SK-N-SH (cell line): Measurements from ENCODE around the gene STK39. TPM values are rescaled to one million over a fixed set of nuclear protein-coding genes. Genes with fewer than 3 reads are reported as not detected.

ENCODE experiments used
- CTCF ChIA-PET: fragments of 300-600, 350-600 bp; formaldehyde crosslinking; extraction: SDS; loops from one replicate; lab custom pipeline; 2021; lab: Yijun Ruan, JAX
- POLR2A ChIA-PET: fragments of 350-600 bp; sonication (Branson Sonifier 250); formaldehyde crosslinking; extraction: SDS; loops from one replicate; lab custom pipeline; 2020; ENCODE audit warnings: antibody characterized with exemption, inconsistent platforms; lab: Yijun Ruan, JAX
- DNase-seq: peaks from one replicate; pipeline ENCODE4 v3.0.0; 2012
- H2AFZ ChIP-seq: fragments of 200-600 bp; sonication (generic); 2 replicates; pipeline ENCODE4 v1.8.1; 2016; ENCODE audit warnings: antibody characterized with exemption, mild to moderate bottlenecking, low read depth
- H3F3A ChIP-seq: fragments of 200-600 bp; sonication (generic); replicated peaks from 2 replicates; pipeline ENCODE3; 2016; ENCODE audit warnings: antibody characterized with exemption, mild to moderate bottlenecking; ENCODE audit not compliant: insufficient read depth
- H3K27ac ChIP-seq, 2 experiments: fragments of 200-500 bp in 1 of 2; fragments of 200-600 bp in 1 of 2; sonication (Bioruptor generic) in 1 of 2; sonication (generic), shearing (Covaris generic) in 1 of 2; 2 replicates each; pipeline versions ENCODE4 v1.5.1 to v1.6.1; 2014 to 2016; ENCODE audit warnings: low read depth in 2 of 2, inconsistent platforms in 1 of 2, low read length in 1 of 2, mild to moderate bottlenecking in 1 of 2, mixed read lengths in 1 of 2
- H3K27me3 ChIP-seq: fragments of 200-600 bp; sonication (generic), shearing (Covaris generic); 2 replicates; pipeline ENCODE4 v1.6.1; 2016; ENCODE audit warnings: mixed run types; ENCODE audit not compliant: insufficient read depth
- H3K36me3 ChIP-seq, 2 experiments: fragments of 200-500 bp in 1 of 2; fragments of 200-600 bp in 1 of 2; sonication (Bioruptor generic) in 1 of 2; sonication (generic) in 1 of 2; replicated peaks in 1 of 2; 2 replicates each; pipeline versions ENCODE3 to v1.5.1; 2014 to 2016; ENCODE audit warnings: low read length in 1 of 2, mild to moderate bottlenecking in 1 of 2; ENCODE audit not compliant: insufficient read depth in 2 of 2, control insufficient read depth in 1 of 2
- H3K4me1 ChIP-seq, 2 experiments: fragments of 200-500 bp in 1 of 2; fragments of 200-600 bp in 1 of 2; sonication (Bioruptor generic) in 1 of 2; sonication (generic), shearing (Covaris generic) in 1 of 2; 2 replicates each; pipeline versions ENCODE4 v1.5.1 to v1.6.1; 2014 to 2016; ENCODE audit warnings: low read depth in 1 of 2, low read length in 1 of 2, mixed run types in 1 of 2; ENCODE audit not compliant: insufficient read depth in 2 of 2, control insufficient read depth in 1 of 2
- H3K4me2 ChIP-seq: fragments of 200-600 bp; sonication (generic), shearing (Covaris generic); 2 replicates; pipeline ENCODE4 v1.6.1; 2017; ENCODE audit warnings: mixed run types
- H3K4me3 ChIP-seq, 2 experiments: fragments of 200-500 bp in 1 of 2; fragments of 200-600 bp in 1 of 2; sonication (Bioruptor generic) in 1 of 2; sonication (generic), shearing (Covaris generic) in 1 of 2; 2 replicates each; pipeline versions ENCODE4 v1.5.1 to v1.8.1; 2014 to 2016; ENCODE audit warnings: low read depth in 2 of 2, inconsistent platforms in 1 of 2, low read length in 1 of 2, mild to moderate bottlenecking in 1 of 2, mixed read lengths in 1 of 2, moderate library complexity in 1 of 2
- H3K79me2 ChIP-seq: fragments of 200-600 bp; sonication (generic); 2 replicates; pipeline ENCODE4 v1.8.1; 2017; ENCODE audit warnings: mild to moderate bottlenecking; ENCODE audit not compliant: insufficient read depth
- H3K9ac ChIP-seq: fragments of 200-600 bp; sonication (generic); 2 replicates; pipeline ENCODE4 v1.6.1; 2017; ENCODE audit warnings: mixed run types
- H3K9me2 ChIP-seq: fragments of 200-600 bp; sonication (generic); 2 replicates; pipeline ENCODE4 v1.6.1; 2017; ENCODE audit warnings: mixed run types
- H3K9me3 ChIP-seq: fragments of 200-600 bp; sonication (generic); 2 replicates; pipeline ENCODE4 v1.6.1; 2017; ENCODE audit warnings: mixed run types, mild to moderate bottlenecking, moderate library complexity
- H4K20me1 ChIP-seq: fragments of 200-600 bp; sonication (generic); 2 replicates; pipeline ENCODE4 v1.6.1; 2017; ENCODE audit warnings: mild to moderate bottlenecking, mixed run types; ENCODE audit not compliant: insufficient read depth
- CHD2 ChIP-seq: fragments of 150-350 bp; IDR thresholded peaks from 2 replicates; pipeline ENCODE4 v1.6.1; 2018; ENCODE audit warnings: low read length; ENCODE audit not compliant: partially characterized antibody
- EP300 ChIP-seq, 2 experiments: IDR thresholded peaks; 2 replicates each; pipeline versions ENCODE4 v1.4.0 to v1.6.1; 2012; ENCODE audit warnings: borderline replicate concordance in 1 of 2, low read depth in 1 of 2, low read length in 1 of 2
- FOXJ3 ChIP-seq: sonication (generic); formaldehyde crosslinking; IDR thresholded peaks from 2 replicates; pipeline ENCODE4 v1.5.1; 2020; ENCODE audit warnings: mild to moderate bottlenecking, missing genetic modification reagents
- FOXM1 ChIP-seq: IDR thresholded peaks from 2 replicates; pipeline ENCODE4 v1.4.0; 2012; ENCODE audit warnings: low read depth, mild to moderate bottlenecking
- GABPA ChIP-seq: IDR thresholded peaks from 2 replicates; pipeline ENCODE4 v1.4.0; 2012; ENCODE audit warnings: low read depth, mild to moderate bottlenecking
- GATA2 ChIP-seq: sonication (generic); formaldehyde crosslinking; IDR thresholded peaks from 2 replicates; pipeline ENCODE4 v1.5.0; 2020; ENCODE audit warnings: mild to moderate bottlenecking, missing genetic modification reagents
- JUND ChIP-seq: IDR thresholded peaks from 2 replicates; pipeline ENCODE4 v1.4.0; 2012
- NRF1 ChIP-seq: IDR thresholded peaks from 2 replicates; pipeline ENCODE4 v1.6.1; 2012; ENCODE audit warnings: low read depth, mild to moderate bottlenecking, low read length
- RAD21 ChIP-seq: IDR thresholded peaks from 2 replicates; pipeline ENCODE4 v1.6.1; 2012; ENCODE audit warnings: mild to moderate bottlenecking, low read length
- REST ChIP-seq: IDR thresholded peaks from 2 replicates; pipeline ENCODE4 v1.6.1; 2012; ENCODE audit warnings: mild to moderate bottlenecking, low read depth, low read length, moderate library complexity
- RXRA ChIP-seq: IDR thresholded peaks from 2 replicates; pipeline ENCODE4 v1.4.0; 2012; ENCODE audit warnings: low read depth, mild to moderate bottlenecking, borderline replicate concordance
- SMC3 ChIP-seq: IDR thresholded peaks from 2 replicates; pipeline ENCODE4 v1.6.1; 2012; ENCODE audit warnings: low read depth, low read length, improper control_type of control experiment
- TCF12 ChIP-seq: IDR thresholded peaks from 2 replicates; pipeline ENCODE4 v1.4.0; 2012
- TEAD4 ChIP-seq: IDR thresholded peaks from 2 replicates; pipeline ENCODE4 v1.4.0; 2012; ENCODE audit warnings: mild to moderate bottlenecking, borderline replicate concordance; ENCODE audit not compliant: insufficient read depth
- USF2 ChIP-seq: fragments of 150-350 bp; IDR thresholded peaks from 2 replicates; pipeline ENCODE4 v1.6.1; 2017; ENCODE audit warnings: antibody characterized with exemption, low read length, low read depth, borderline replicate concordance
- YY1 ChIP-seq: IDR thresholded peaks from 2 replicates; pipeline ENCODE4 v1.4.0; 2012; ENCODE audit warnings: low read depth, mild to moderate bottlenecking
- WGBS: methylation state at CpG from one replicate; pipeline ENCODE4 v1.1.6; 2017; ENCODE audit warnings: low lambda C conversion rate; 5-methylcytosine and 5-hydroxymethylcytosine counted together
- polyA plus RNA-seq, 3 experiments: library from polyadenylated mRNA; depleted of rRNA; stranded (reverse); fragments of >200 nt; gene quantifications; 2 replicates each; pipeline ENCODE4 v1.2.3, GENCODE V29; 2012
- TF ChIP-seq, protein P1 (sequence below): IDR thresholded peaks from 2 replicates; pipeline ENCODE4; 2012
- TF ChIP-seq, protein P2 (sequence below): fragments of 150-350 bp; IDR thresholded peaks from 2 replicates; pipeline ENCODE4 v1.6.1; 2016; ENCODE audit warnings: mild to moderate bottlenecking, low read depth, low read length
- TF ChIP-seq, protein P3 (sequence below): IDR thresholded peaks from 2 replicates; pipeline ENCODE4 v1.4.0; 2012; ENCODE audit warnings: low read depth, borderline replicate concordance

Gene STK39
- polyA plus RNA-seq, 1 of the 3 experiments (the other 2 are of a cell fraction): 9.6 TPM

GRCh38 chr2:168180483-168180882, 66.9 kb downstream of the STK39 start (continued):
- no peak for TF ChIP-seq REST
- TF ChIP-seq GATA2 (CRISPR knock-in tag): no peak
- TF ChIP-seq, protein P1, sequence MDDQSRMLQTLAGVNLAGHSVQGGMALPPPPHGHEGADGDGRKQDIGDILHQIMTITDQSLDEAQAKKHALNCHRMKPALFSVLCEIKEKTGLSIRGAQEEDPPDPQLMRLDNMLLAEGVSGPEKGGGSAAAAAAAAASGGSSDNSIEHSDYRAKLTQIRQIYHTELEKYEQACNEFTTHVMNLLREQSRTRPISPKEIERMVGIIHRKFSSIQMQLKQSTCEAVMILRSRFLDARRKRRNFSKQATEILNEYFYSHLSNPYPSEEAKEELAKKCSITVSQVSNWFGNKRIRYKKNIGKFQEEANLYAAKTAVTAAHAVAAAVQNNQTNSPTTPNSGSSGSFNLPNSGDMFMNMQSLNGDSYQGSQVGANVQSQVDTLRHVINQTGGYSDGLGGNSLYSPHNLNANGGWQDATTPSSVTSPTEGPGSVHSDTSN: no peak

DNA sequence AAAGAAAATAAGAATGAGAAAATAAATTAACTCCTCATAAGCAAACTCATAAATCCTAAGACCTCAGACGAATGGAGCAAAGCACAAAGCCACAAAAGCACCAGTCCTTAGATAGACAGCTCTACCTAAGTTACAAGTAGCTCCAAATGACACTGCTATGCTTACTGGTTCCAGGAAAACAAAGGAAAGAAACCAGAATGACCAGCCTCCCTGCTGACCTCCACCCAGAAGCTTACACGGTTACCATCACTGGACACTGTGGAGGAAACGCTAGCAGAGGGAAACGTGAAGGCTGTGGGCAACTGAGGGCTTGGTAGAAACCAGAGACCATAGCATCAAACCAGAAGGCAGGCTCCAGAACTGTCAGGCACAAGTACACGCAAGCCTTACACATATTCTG, 67.8 kb downstream of the STK39 start:
- H4K20me1 ChIP-seq: peaks cover 11% of the 10 kb centered on the region
- H3K27me3 ChIP-seq: no peaks in the 10 kb centered on the region
- H3K9me3 ChIP-seq: no peaks in the 10 kb centered on the region
- no peak for DNase-seq
- no peak overlapping the region for H2AFZ ChIP-seq
- POLR2A ChIA-PET: no interaction called here
- H3K9me2 ChIP-seq: no peaks in the 10 kb centered on the region
- H3F3A ChIP-seq: no peaks in the 10 kb centered on the region
- peaks cover 9 to 11% of the 10 kb centered on the region in 2 experiments for H3K36me3 ChIP-seq
- H3K4me2 ChIP-seq: no peak overlapping the region
- WGBS: 87% methylated on average over 5 of the region's 5 CpGs
- H3K4me3 ChIP-seq: no peak overlapping the region
- H3K4me1 ChIP-seq: peaks cover 0 to under 1% of the 10 kb centered on the region in 2 experiments; a peak in 3 of 4 replicates
- H3K79me2 ChIP-seq: peaks cover 40% of the 10 kb centered on the region; the same call in 1 of the 2 replicates
- H3K27ac ChIP-seq: no peak overlapping the region
- no peak overlapping the region for H3K9ac ChIP-seq
- CTCF ChIA-PET: no interaction called here
- TF ChIP-seq TEAD4 (no peak), SMC3 (no peak), JUND (no peak), FOXM1 (no peak), RAD21 (no peak), CHD2 (no peak)
- TF ChIP-seq, all 33 proteins: peak for 0

DNA sequence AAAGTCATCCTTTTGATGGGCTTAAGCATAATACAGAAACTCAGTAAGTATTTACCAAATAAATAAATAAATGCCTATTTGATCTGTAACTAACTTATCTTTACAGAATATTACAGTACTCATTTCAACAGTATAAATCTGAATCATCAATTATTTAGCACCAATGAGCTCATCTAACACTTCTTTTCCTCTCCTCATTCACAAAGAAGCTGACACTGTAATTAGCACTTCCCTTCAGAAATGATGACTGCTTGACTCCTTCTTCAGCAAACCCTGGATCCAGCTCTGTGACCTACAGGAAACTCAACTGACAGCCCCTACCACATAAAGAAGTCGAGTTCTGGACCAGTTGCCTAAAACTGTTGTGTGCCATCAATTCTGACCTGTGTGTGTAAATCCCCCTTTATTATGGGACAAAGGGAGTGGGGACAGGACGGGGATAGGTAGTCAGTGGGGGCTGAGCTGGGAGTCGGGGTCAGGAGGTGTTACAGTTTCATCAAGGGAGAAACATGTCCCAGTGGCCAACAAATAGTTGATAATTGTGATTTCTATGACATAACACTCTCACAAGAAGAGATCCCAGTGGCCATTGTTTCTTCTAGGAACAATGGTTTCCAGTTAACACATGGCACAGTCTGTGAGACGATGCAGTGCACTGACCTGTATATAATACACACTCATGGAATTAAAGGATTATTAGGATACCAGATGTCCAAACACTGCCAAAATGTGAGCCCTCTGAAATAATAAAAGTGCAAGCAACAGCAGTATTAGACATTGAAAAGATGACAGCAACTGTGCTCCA, 68.7 kb downstream of the STK39 start:
- Histone ChIP-seq H3K27me3 (no peaks in the 10 kb centered on the region), H3K36me3 (peaks cover 11 to 15% of the 10 kb centered on the region in 2 experiments), H3F3A (no peaks in the 10 kb centered on the region), H4K20me1 (0 out of 2 replicates have a peak, but pooled peaks cover 5% of the 10 kb centered on the region), H3K4me3 (no peak overlapping the region), H3K4me2 (no peak overlapping the region), H2AFZ (no peak overlapping the region), H3K9ac (no peak overlapping the region), H3K9me3 (no peaks in the 10 kb centered on the region), H3K4me1 (no peaks in the 10 kb centered on the region; a peak in 2 of 4 replicates), H3K79me2 (peaks cover 35% of the 10 kb centered on the region), H3K9me2 (no peaks in the 10 kb centered on the region), H3K27ac (no peak overlapping the region)
- 80% methylated on average over 4 of the region's 4 CpGs for WGBS
- ChIA-PET CTCF (no interaction called here), POLR2A (no interaction called here)
- no peak for DNase-seq
- TF ChIP-seq YY1 (no peak), GATA2 (CRISPR knock-in tag) (no peak), RXRA (no peak), GABPA (no peak), USF2 (no peak), FOXJ3 (CRISPR knock-in tag) (no peak), TCF12 (no peak), JUND (no peak), EP300 (IDR thresholded peaks at IDR 0.05; ENCODE audit: borderline replicate concordance in 1 of 2, low read depth in 1 of 2, low read length in 1 of 2) (no peak), NRF1 (no peak)
- TF ChIP-seq, protein P2, sequence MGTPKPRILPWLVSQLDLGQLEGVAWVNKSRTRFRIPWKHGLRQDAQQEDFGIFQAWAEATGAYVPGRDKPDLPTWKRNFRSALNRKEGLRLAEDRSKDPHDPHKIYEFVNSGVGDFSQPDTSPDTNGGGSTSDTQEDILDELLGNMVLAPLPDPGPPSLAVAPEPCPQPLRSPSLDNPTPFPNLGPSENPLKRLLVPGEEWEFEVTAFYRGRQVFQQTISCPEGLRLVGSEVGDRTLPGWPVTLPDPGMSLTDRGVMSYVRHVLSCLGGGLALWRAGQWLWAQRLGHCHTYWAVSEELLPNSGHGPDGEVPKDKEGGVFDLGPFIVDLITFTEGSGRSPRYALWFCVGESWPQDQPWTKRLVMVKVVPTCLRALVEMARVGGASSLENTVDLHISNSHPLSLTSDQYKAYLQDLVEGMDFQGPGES: no peak
- TF ChIP-seq, protein P3, sequence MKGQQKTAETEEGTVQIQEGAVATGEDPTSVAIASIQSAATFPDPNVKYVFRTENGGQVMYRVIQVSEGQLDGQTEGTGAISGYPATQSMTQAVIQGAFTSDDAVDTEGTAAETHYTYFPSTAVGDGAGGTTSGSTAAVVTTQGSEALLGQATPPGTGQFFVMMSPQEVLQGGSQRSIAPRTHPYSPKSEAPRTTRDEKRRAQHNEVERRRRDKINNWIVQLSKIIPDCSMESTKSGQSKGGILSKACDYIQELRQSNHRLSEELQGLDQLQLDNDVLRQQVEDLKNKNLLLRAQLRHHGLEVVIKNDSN: no peak
